ENCODE results near the gene PLD6. TPM values are rescaled to one million over a fixed set of nuclear protein-coding genes. Genes with fewer than 3 reads are reported as not detected.

PLD6 gene
- total RNA-seq, 1 experiment from 2014 or later, result 0.09 TPM

- no peaks in the 10 kb centered on the region for H3K9me3 Mint-ChIP-seq
- Histone ChIP-seq H3K4me1 (ENCODE audit: insufficient read depth, low read length) (no peaks in the 10 kb centered on the region), H2BK120ac (ENCODE audit: low read depth, low read length, poor library complexity, severe bottlenecking) (no peak overlapping the region), H2AFZ (ENCODE audit: low read length) (no peak overlapping the region), H3K27me3 (ENCODE audit: insufficient read depth, low read length) (no peaks in the 10 kb centered on the region), H2BK15ac (ENCODE audit: low read depth, low read length) (no peak overlapping the region), H2AK5ac (ENCODE audit: insufficient read length, low read length) (no peak overlapping the region), H3K18ac (ENCODE audit: insufficient read length, low read depth, low read length) (no peak overlapping the region), H4K5ac (ENCODE audit: insufficient read length, low read depth, low read length) (no peak overlapping the region), H3K27ac (ENCODE audit: insufficient read length, low read depth, low read length) (no peak overlapping the region), H2BK12ac (ENCODE audit: insufficient read length, low read depth, low read length) (no peak overlapping the region), H4K91ac (ENCODE audit: insufficient read length, low read depth, low read length) (no peak overlapping the region), H3K4me2 (ENCODE audit: insufficient read depth, insufficient read length, low read length) (no peak overlapping the region), H3K9ac (ENCODE audit: extremely low read depth, insufficient read length, low read length) (no peak overlapping the region), H3K23ac (ENCODE audit: insufficient read length, low read depth, low read length) (no peak overlapping the region), H3K79me2 (ENCODE audit: insufficient read depth, low read length) (no peaks in the 10 kb centered on the region), H2BK5ac (ENCODE audit: insufficient read length, low read length) (no peak overlapping the region), H3K56ac (ENCODE audit: insufficient read length, low read depth, low read length) (no peak overlapping the region), H3K14ac (ENCODE audit: insufficient read depth, low read length) (no peak overlapping the region), H4K20me1 (ENCODE audit: control insufficient read depth, insufficient read depth, insufficient read length) (no peaks in the 10 kb centered on the region), H4K8ac (replicated peaks; ENCODE audit: insufficient read length, low read depth, low read length) (no peak overlapping the region), H3K79me1 (ENCODE audit: insufficient read depth, low read depth, low read length, poor library complexity, severe bottlenecking) (no peaks in the 10 kb centered on the region), H2BK20ac (ENCODE audit: low read depth, low read length, poor library complexity, severe bottlenecking) (no peak overlapping the region), H3T11ph (ENCODE audit: low read length) (no peak overlapping the region), H3K9me3 (ENCODE audit: control insufficient read depth, low read depth, low read length) (no peaks in the 10 kb centered on the region), H3K23me2 (ENCODE audit: insufficient read length, low read depth, low read length, poor library complexity, severe bottlenecking) (no peaks in the 10 kb centered on the region), H3K4ac (ENCODE audit: low read depth, low read length) (no peak overlapping the region)
- H3K4me1 Mint-ChIP-seq, result peaks cover 0 to 3% of the 10 kb centered on the region in 2 experiments; a peak in 2 of 4 replicates
- no peak for DNase-seq
- H3K27ac Mint-ChIP-seq, result no peak overlapping the region
- WGBS (ENCODE audit: extremely low coverage, insufficient read length, low lambda C conversion rate), result no CpG with 5 or more reads among the region's 10 CpGs
- TF ChIP-seq, protein P1, sequence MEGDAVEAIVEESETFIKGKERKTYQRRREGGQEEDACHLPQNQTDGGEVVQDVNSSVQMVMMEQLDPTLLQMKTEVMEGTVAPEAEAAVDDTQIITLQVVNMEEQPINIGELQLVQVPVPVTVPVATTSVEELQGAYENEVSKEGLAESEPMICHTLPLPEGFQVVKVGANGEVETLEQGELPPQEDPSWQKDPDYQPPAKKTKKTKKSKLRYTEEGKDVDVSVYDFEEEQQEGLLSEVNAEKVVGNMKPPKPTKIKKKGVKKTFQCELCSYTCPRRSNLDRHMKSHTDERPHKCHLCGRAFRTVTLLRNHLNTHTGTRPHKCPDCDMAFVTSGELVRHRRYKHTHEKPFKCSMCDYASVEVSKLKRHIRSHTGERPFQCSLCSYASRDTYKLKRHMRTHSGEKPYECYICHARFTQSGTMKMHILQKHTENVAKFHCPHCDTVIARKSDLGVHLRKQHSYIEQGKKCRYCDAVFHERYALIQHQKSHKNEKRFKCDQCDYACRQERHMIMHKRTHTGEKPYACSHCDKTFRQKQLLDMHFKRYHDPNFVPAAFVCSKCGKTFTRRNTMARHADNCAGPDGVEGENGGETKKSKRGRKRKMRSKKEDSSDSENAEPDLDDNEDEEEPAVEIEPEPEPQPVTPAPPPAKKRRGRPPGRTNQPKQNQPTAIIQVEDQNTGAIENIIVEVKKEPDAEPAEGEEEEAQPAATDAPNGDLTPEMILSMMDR (conservative IDR thresholded peaks at IDR 0.05), result no peak
- peaks cover 41 to 93% (median 87%) of the 10 kb centered on the region in 3 experiments for H3K36me3 Mint-ChIP-seq (ENCODE audit: insufficient read depth in 1 of 3, low read depth in 3 of 3)
- H3K4me3 Mint-ChIP-seq, result no peak overlapping the region
- H3K27me3 Mint-ChIP-seq (ENCODE audit: low read depth), result no peaks in the 10 kb centered on the region
Measured at GRCh38 chr17:17225901-17226300, 19.8 kb upstream of the PLD6 start.

All from H9 (cell line).